Activated CD4-positive, alpha-beta T cell treated with anti-CD3 and anti-CD28 coated beads, Interleukin-2, amount 50 U/mL, for 48 hours (primary cell): ENCODE data around the gene EZR.

Experiments
- DNase-seq, 2 experiments: peaks; one replicate each; pipeline ENCODE4 v3.0.0-alpha.2; 2020

The EZR gene

GRCh38 chr6:158717341-158718330 is 101.5 kb downstream of the EZR start:
- DNase-seq, result no peak
